Peyer's patch (tissue), 4 donors: ENCODE data around the gene RHBDD3.

Source experiments
- POLR2A ChIP-seq, 2 donors: fragments of 450-650 bp; IDR thresholded peaks; one replicate each; pipeline ENCODE4 v1.5.1; 2017; ENCODE audit warnings: antibody characterized with exemption in 2 of 2, mild to moderate bottlenecking in 2 of 2, moderate library complexity in 2 of 2
- TF ChIP-seq, protein P1 (sequence below), 6 experiments: fragments of 450-650 bp in 4 of 6; fragments of 200-600 bp in 2 of 6; sonication (generic) in 1 of 6; IDR thresholded peaks; one replicate each; pipeline ENCODE4 v1.5.1; 2017 to 2019; ENCODE audit warnings: antibody characterized with exemption in 6 of 6, mild to moderate bottlenecking in 3 of 6, moderate library complexity in 1 of 6

DNA sequence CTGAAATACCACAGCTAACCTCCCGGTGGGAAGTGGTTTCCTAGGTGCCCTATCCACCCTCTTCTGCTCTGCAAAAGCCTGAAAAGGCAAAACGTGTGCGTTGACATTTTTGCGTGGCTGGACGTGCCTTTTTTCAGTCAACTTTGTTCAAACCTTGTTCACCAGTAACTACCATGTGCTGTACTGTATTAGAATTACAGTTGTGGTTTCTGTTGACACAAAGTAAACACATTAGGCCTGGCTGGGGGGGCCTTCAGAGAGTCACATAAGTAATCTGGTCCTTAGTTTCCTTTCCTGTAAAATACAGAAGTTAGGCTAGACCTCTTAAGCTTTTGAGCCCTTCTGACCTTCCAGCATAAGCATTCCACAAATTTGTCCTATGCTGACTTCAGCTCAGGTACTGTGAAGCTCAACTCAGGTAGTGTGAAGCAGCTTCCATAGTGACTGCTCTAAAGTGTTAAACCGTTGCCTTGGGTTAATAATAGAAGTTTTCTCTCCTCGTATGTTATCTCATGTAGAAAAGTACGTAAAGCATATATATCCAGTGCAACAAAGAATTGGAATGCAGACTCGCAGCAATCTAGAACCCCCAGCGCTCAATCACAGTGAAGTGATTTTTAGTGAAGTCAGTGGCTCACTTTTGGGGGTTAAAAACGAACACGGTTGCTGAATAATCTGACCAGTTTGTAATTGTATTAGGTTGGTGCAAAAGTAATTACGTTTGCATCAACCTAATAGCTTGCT is 2.1 kb upstream of the RHBDD3 start:
- TF ChIP-seq, protein P1, sequence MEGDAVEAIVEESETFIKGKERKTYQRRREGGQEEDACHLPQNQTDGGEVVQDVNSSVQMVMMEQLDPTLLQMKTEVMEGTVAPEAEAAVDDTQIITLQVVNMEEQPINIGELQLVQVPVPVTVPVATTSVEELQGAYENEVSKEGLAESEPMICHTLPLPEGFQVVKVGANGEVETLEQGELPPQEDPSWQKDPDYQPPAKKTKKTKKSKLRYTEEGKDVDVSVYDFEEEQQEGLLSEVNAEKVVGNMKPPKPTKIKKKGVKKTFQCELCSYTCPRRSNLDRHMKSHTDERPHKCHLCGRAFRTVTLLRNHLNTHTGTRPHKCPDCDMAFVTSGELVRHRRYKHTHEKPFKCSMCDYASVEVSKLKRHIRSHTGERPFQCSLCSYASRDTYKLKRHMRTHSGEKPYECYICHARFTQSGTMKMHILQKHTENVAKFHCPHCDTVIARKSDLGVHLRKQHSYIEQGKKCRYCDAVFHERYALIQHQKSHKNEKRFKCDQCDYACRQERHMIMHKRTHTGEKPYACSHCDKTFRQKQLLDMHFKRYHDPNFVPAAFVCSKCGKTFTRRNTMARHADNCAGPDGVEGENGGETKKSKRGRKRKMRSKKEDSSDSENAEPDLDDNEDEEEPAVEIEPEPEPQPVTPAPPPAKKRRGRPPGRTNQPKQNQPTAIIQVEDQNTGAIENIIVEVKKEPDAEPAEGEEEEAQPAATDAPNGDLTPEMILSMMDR (IDR thresholded peaks at IDR 0.05): no peak
- no peak for TF ChIP-seq POLR2A (IDR thresholded peaks at IDR 0.05)
